ENCODE data around the gene SLC16A2.

SLC16A2 gene

DNA sequence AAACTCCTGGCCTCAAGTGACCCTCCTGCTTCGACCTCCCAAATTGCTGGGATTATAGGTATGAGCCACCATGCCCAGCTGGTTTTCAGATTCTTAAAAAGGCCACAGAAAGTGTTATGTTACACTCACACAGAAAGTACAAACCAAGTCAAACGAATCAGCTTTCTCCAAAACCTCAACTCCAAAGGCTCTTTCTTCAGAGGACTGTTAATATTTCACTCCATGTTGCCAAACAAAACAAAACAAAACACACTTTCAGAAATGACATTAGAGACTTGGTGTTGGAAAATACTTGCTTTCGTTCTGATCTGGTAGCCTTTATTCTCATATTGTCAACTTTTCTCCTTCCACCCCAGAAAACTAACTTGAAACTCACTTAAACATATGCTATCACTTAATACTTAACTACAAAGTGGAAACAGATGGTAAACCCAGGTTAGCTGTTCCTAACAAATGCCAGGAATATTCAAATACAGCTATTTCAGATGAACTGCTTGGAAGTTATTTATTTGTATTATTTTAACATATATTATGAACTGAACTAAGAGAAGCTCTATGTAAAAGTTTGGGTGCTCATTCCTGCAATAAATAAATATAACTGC, 158.4 kb downstream of the SLC16A2 start:
- Histone ChIP-seq H3K27me3 (ENCODE audit: insufficient read depth, low read length, poor library complexity) (no peaks in the 10 kb centered on the region), H3K79me2 (ENCODE audit: insufficient read depth, low read length) (no peaks in the 10 kb centered on the region), H3K4me1 (ENCODE audit: insufficient read depth, low read length) (no peaks in the 10 kb centered on the region), H4K20me1 (ENCODE audit: insufficient read depth, low read length) (no peaks in the 10 kb centered on the region), H3K36me3 (ENCODE audit: insufficient read depth, low read length) (peaks cover 8% of the 10 kb centered on the region), H2AFZ (ENCODE audit: low read depth, low read length) (no peak overlapping the region), H3K9me3 (ENCODE audit: insufficient read depth, low read length, severe bottlenecking) (no peaks in the 10 kb centered on the region), H3K27ac (ENCODE audit: low read length) (no peak overlapping the region), H3K9ac (ENCODE audit: low read depth, low read length) (no peak overlapping the region), H3K4me2 (ENCODE audit: insufficient read depth, low read length) (no peak overlapping the region), H3K4me3 (ENCODE audit: low read depth in 1 of 2, low read length in 2 of 2) (no peak overlapping the region)
- DNase-seq, result no peak
- no peak for ATAC-seq (ENCODE audit: insufficient read depth, low read depth)
- TF ChIP-seq, protein P1, sequence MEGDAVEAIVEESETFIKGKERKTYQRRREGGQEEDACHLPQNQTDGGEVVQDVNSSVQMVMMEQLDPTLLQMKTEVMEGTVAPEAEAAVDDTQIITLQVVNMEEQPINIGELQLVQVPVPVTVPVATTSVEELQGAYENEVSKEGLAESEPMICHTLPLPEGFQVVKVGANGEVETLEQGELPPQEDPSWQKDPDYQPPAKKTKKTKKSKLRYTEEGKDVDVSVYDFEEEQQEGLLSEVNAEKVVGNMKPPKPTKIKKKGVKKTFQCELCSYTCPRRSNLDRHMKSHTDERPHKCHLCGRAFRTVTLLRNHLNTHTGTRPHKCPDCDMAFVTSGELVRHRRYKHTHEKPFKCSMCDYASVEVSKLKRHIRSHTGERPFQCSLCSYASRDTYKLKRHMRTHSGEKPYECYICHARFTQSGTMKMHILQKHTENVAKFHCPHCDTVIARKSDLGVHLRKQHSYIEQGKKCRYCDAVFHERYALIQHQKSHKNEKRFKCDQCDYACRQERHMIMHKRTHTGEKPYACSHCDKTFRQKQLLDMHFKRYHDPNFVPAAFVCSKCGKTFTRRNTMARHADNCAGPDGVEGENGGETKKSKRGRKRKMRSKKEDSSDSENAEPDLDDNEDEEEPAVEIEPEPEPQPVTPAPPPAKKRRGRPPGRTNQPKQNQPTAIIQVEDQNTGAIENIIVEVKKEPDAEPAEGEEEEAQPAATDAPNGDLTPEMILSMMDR (IDR thresholded peaks at IDR 0.05; ENCODE audit: borderline replicate concordance, extremely low read depth, low read length, poor library complexity, severe bottlenecking), result no peak
- TF ChIP-seq EZH2 (IDR thresholded peaks at IDR 0.05; ENCODE audit: borderline replicate concordance, low read depth, low read length, severe bottlenecking), result no peak

Data from DND-41 (cell line).